MM.1S (cell line): ENCODE results near the gene CUL2.

Experiments used
- DNase-seq: peaks from one replicate; pipeline ENCODE4 v3.0.0-alpha.2; 2015
- H2AFZ ChIP-seq: fragments of 300-600 bp; sonication (generic); 2 replicates; pipeline ENCODE4 v1.6.0; 2016; ENCODE audit warnings: antibody characterized with exemption, low read length
- H3F3A ChIP-seq: fragments of 300-600 bp; sonication (generic); 2 replicates; pipeline ENCODE4 v1.6.1; 2016; ENCODE audit warnings: mild to moderate bottlenecking, antibody characterized with exemption, low read length, moderate library complexity, mixed read lengths; ENCODE audit not compliant: insufficient read depth
- H3K27ac ChIP-seq: fragments of 300-600 bp; sonication (generic); 2 replicates; pipeline ENCODE4 v1.5.1; 2016; ENCODE audit warnings: mild to moderate bottlenecking, low read length
- H3K27me3 ChIP-seq: fragments of 300-600 bp; sonication (generic); replicated peaks from 2 replicates; pipeline ENCODE4 v1.6.0; 2016; ENCODE audit warnings: low read length; ENCODE audit not compliant: insufficient read depth
- H3K36me3 ChIP-seq: fragments of 300-600 bp; sonication (generic); replicated peaks from 2 replicates; pipeline ENCODE4 v1.6.1; 2016; ENCODE audit warnings: mild to moderate bottlenecking, low read length, mixed read lengths; ENCODE audit not compliant: insufficient read depth
- H3K4me1 ChIP-seq: fragments of 300-600 bp; sonication (generic); 2 replicates; pipeline ENCODE4 v1.6.1; 2016; ENCODE audit warnings: low read length, mixed read lengths
- H3K4me2 ChIP-seq: fragments of 300-600 bp; sonication (generic); 2 replicates; pipeline ENCODE4 v1.6.0; 2016; ENCODE audit warnings: low read depth, low read length
- H3K4me3 ChIP-seq: fragments of 300-600 bp; sonication (generic); 2 replicates; pipeline ENCODE4 v1.5.1; 2016; ENCODE audit warnings: low read length, mixed read lengths
- H3K79me2 ChIP-seq: fragments of 300-600 bp; sonication (generic); 2 replicates; pipeline ENCODE4 v1.6.1; 2016; ENCODE audit warnings: mixed run types, low read length, mixed read lengths
- H3K9ac ChIP-seq: fragments of 300-600 bp; sonication (generic); 2 replicates; pipeline ENCODE4 v1.6.1; 2016; ENCODE audit warnings: low read length, mixed read lengths
- H3K9me2 ChIP-seq: fragments of 300-600 bp; sonication (generic); replicated peaks from 2 replicates; pipeline ENCODE4 v1.6.1; 2016; ENCODE audit warnings: mild to moderate bottlenecking, low read length, mixed read lengths; ENCODE audit not compliant: insufficient read depth
- H3K9me3 ChIP-seq: fragments of 300-600 bp; sonication (generic); replicated peaks from 2 replicates; pipeline ENCODE4 v1.6.1; 2016; ENCODE audit warnings: mild to moderate bottlenecking, low read length, mixed read lengths; ENCODE audit not compliant: insufficient read depth
- H4K20me1 ChIP-seq: fragments of 300-600 bp; sonication (generic); 2 replicates; pipeline ENCODE4 v1.6.1; 2016; ENCODE audit warnings: mild to moderate bottlenecking, low read length, moderate library complexity, mixed read lengths; ENCODE audit not compliant: insufficient read depth
- EZH2 ChIP-seq: fragments of 300-600 bp; sonication (generic); optimal IDR thresholded peaks from 2 replicates; pipeline ENCODE3; 2017; ENCODE audit warnings: low read depth, mild to moderate bottlenecking, antibody characterized with exemption, low read length, mixed read lengths
- EZH2phosphoT487 ChIP-seq: fragments of 300-600 bp; sonication (generic); IDR thresholded peaks from 2 replicates; pipeline ENCODE4 v1.6.1; 2018; ENCODE audit warnings: antibody characterized with exemption, low read length
- TF ChIP-seq, protein P1 (sequence below): fragments of 300-600 bp; sonication (generic); IDR thresholded peaks from 2 replicates; pipeline ENCODE4 v1.5.1; 2016; ENCODE audit warnings: antibody characterized with exemption, low read length, mixed read lengths

Gene CUL2

GRCh38 chr10:35103882-35104281 is 13.7 kb upstream of the CUL2 start:
- Histone ChIP-seq H3K9me3 (no peaks in the 10 kb centered on the region), H3K27ac (no peak overlapping the region), H3K4me2 (no peak overlapping the region), H3K27me3 (no peaks in the 10 kb centered on the region), H3K9me2 (no peaks in the 10 kb centered on the region), H4K20me1 (no peaks in the 10 kb centered on the region), H2AFZ (no peak overlapping the region), H3K79me2 (no peaks in the 10 kb centered on the region), H3K36me3 (no peaks in the 10 kb centered on the region), H3K4me3 (no peak overlapping the region), H3K9ac (no peak overlapping the region), H3F3A (no peaks in the 10 kb centered on the region), H3K4me1 (no peaks in the 10 kb centered on the region)
- DNase-seq, result no peak
- TF ChIP-seq EZH2phosphoT487, result no peak
- TF ChIP-seq, protein P1, sequence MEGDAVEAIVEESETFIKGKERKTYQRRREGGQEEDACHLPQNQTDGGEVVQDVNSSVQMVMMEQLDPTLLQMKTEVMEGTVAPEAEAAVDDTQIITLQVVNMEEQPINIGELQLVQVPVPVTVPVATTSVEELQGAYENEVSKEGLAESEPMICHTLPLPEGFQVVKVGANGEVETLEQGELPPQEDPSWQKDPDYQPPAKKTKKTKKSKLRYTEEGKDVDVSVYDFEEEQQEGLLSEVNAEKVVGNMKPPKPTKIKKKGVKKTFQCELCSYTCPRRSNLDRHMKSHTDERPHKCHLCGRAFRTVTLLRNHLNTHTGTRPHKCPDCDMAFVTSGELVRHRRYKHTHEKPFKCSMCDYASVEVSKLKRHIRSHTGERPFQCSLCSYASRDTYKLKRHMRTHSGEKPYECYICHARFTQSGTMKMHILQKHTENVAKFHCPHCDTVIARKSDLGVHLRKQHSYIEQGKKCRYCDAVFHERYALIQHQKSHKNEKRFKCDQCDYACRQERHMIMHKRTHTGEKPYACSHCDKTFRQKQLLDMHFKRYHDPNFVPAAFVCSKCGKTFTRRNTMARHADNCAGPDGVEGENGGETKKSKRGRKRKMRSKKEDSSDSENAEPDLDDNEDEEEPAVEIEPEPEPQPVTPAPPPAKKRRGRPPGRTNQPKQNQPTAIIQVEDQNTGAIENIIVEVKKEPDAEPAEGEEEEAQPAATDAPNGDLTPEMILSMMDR, result no peak
- no peak for TF ChIP-seq EZH2

- no peaks in the 10 kb centered on the region for H3K36me3 ChIP-seq
- H3K4me1 ChIP-seq, result peaks cover 7% of the 10 kb centered on the region
- no peak overlapping the region for H3K27ac ChIP-seq
- H4K20me1 ChIP-seq, result no peaks in the 10 kb centered on the region
- H3K9me3 ChIP-seq, result no peaks in the 10 kb centered on the region
- H2AFZ ChIP-seq, result no peak overlapping the region
- H3K9me2 ChIP-seq, result no peaks in the 10 kb centered on the region
- no peak overlapping the region for H3K4me3 ChIP-seq
- TF ChIP-seq, protein P1, result no peak
- TF ChIP-seq EZH2 (no peak), EZH2phosphoT487 (no peak)
- no peaks in the 10 kb centered on the region for H3K27me3 ChIP-seq
- DNase-seq, result no peak
- no peak overlapping the region for H3K9ac ChIP-seq
- no peak overlapping the region for H3K4me2 ChIP-seq
- H3K79me2 ChIP-seq, result no peaks in the 10 kb centered on the region
- 0 out of 2 replicates have a peak, but pooled peaks cover 2% of the 10 kb centered on the region for H3F3A ChIP-seq
Measured at GRCh38 chr10:35097510-35097909, 7.4 kb upstream of the CUL2 start.

- TF ChIP-seq EZH2phosphoT487 (no peak), EZH2 (no peak)
- TF ChIP-seq, protein P1, result no peak
- DNase-seq, result no peak
Measured at GRCh38 chr10:35096312-35096711, 6.2 kb upstream of the CUL2 start.

More at GRCh38 chr10:35096312-35096711, 6.2 kb upstream of the CUL2 start:
- Histone ChIP-seq H3K27me3 (no peaks in the 10 kb centered on the region), H3K79me2 (no peaks in the 10 kb centered on the region), H3K9me3 (no peaks in the 10 kb centered on the region), H3F3A (0 out of 2 replicates have a peak, but pooled peaks cover 3% of the 10 kb centered on the region), H3K9ac (no peak overlapping the region), H3K4me3 (no peak overlapping the region), H3K27ac (no peak overlapping the region), H3K36me3 (no peaks in the 10 kb centered on the region), H3K4me1 (peaks cover 15% of the 10 kb centered on the region), H2AFZ (no peak overlapping the region), H3K9me2 (no peaks in the 10 kb centered on the region), H4K20me1 (no peaks in the 10 kb centered on the region), H3K4me2 (no peak overlapping the region)
